Activated gamma-delta T cell (primary cell): ENCODE data around the gene XPO1.

Experiments used
- DNase-seq: peaks from one replicate; lab custom pipeline; 2025; lab: John Stamatoyannopoulos, UW

XPO1 gene

DNA sequence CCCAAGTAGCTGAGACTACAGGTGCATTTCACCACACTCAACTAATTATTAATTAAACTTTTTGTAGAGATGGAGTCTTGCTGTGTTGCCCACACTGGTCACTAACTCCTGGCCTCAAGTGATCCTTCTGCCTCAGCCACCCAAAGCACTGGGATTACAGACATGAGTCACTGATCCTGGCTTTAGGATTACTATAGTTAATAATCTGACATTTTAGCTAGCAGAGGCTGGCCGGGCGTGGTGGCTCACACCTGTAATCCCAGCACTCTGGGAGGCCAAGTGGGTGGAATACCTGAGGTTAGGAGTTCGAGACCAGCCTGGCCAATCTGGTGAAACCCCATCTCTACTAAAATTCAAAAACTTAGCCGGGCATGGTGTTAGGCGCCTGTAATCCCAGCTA lies 106.8 kb downstream of the XPO1 start:
- DNase-seq = no peak
